Measurements from ENCODE around the gene UNK. TPM values are rescaled to one million over a fixed set of nuclear protein-coding genes. Genes with fewer than 3 reads are reported as not detected.

UNK gene
- total and polyA plus RNA-seq, 2 of the 13 experiments (the other 11 are each of a cell fraction or from before 2014, with no cell fraction given) = 31.6 to 33.0 TPM

DNA sequence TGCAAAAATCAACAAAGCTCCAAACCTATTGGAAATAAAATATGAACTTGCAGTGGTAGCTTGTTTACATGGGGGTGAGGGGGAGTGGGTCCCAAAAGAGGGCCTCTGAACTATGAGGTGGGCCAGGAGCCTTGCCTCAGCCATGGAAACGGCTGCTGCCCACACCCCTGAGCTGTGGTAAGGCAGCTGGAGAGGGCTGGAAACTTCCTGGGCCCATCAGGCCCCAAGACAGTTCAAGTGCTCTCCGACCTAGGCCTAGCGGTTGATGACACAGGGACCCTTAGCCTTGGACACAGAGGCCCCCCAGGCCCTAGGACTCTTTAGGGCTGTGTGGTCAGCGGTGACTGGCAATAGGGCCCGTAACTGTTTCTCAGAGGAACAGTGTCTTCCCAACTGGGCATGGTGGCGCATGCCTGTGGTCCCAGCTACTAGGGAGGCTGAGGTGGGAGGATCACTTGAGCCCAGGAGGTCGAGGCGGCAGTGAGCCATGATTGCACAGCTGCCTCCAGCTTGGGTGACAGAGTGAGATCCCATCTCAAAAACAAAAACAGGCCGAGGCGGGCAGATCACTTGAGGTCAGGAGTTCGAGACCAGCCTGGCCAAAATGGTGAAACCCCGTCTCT is 41.3 kb downstream of the UNK start (continued):
- TF ChIP-seq, protein P1, sequence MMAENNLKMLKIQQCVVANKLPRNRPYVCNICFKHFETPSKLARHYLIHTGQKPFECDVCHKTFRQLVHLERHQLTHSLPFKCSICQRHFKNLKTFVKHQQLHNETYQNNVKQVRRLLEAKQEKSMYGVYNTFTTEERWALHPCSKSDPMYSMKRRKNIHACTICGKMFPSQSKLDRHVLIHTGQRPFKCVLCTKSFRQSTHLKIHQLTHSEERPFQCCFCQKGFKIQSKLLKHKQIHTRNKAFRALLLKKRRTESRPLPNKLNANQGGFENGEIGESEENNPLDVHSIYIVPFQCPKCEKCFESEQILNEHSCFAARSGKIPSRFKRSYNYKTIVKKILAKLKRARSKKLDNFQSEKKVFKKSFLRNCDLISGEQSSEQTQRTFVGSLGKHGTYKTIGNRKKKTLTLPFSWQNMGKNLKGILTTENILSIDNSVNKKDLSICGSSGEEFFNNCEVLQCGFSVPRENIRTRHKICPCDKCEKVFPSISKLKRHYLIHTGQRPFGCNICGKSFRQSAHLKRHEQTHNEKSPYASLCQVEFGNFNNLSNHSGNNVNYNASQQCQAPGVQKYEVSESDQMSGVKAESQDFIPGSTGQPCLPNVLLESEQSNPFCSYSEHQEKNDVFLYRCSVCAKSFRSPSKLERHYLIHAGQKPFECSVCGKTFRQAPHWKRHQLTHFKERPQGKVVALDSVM (CRISPR knock-in tag; IDR thresholded peaks at IDR 0.05) = peak; percentile 66; the same call in 1 of the 2 replicates
- TF ChIP-seq ELF1 (CRISPR knock-in tag; IDR thresholded peaks at IDR 0.05) = no peak
- TF ChIP-seq MXI1 (IDR thresholded peaks at IDR 0.05; ENCODE audit: borderline replicate concordance, low read depth, low read length) = no peak
- no peak for TF ChIP-seq PAWR (CRISPR knock-in tag; IDR thresholded peaks at IDR 0.05; ENCODE audit: borderline replicate concordance)
- TF ChIP-seq POLR2AphosphoS5 (IDR thresholded peaks at IDR 0.05; ENCODE audit: low read depth, low read length) = 0 out of 2 replicates have a peak, but pooled peaks have one; percentile 5
- TF ChIP-seq ZNF326 (CRISPR knock-in tag; IDR thresholded peaks at IDR 0.05; ENCODE audit: borderline replicate concordance) = 0 out of 2 replicates have a peak, but pooled peaks have one; percentile 9
- 0 out of 2 replicates have a peak, but pooled peaks have one; percentile 23 for TF ChIP-seq NFKB2 (CRISPR knock-in tag; IDR thresholded peaks at IDR 0.05; ENCODE audit: borderline replicate concordance)
- TF ChIP-seq RBM22 (optimal IDR thresholded peaks at IDR 0.05; ENCODE audit: low read length) = peak; percentile 41
- 0 out of 2 replicates have a peak, but pooled peaks have one; percentile 39 for TF ChIP-seq ZNF772 (CRISPR knock-in tag; IDR thresholded peaks at IDR 0.05)
- TF ChIP-seq ARHGAP35 (CRISPR knock-in tag; IDR thresholded peaks at IDR 0.05; ENCODE audit: borderline replicate concordance) = no peak
- TF ChIP-seq AGO2 (optimal IDR thresholded peaks at IDR 0.05; ENCODE audit: low read depth, low read length) = peak; percentile 79
- TF ChIP-seq POLR2A (IDR thresholded peaks at IDR 0.05; ENCODE audit: insufficient read depth in 1 of 2, low read depth in 2 of 2, low read length in 2 of 2) = peak in 1 of 2 experiments; percentile 27; a peak in 2 of 4 replicates
- TF ChIP-seq KLF16 (CRISPR knock-in tag; IDR thresholded peaks at IDR 0.05) = no peak
- TF ChIP-seq ZIK1 (CRISPR knock-in tag; IDR thresholded peaks at IDR 0.05; ENCODE audit: borderline replicate concordance, low read depth) = no peak
- TF ChIP-seq, protein P2, sequence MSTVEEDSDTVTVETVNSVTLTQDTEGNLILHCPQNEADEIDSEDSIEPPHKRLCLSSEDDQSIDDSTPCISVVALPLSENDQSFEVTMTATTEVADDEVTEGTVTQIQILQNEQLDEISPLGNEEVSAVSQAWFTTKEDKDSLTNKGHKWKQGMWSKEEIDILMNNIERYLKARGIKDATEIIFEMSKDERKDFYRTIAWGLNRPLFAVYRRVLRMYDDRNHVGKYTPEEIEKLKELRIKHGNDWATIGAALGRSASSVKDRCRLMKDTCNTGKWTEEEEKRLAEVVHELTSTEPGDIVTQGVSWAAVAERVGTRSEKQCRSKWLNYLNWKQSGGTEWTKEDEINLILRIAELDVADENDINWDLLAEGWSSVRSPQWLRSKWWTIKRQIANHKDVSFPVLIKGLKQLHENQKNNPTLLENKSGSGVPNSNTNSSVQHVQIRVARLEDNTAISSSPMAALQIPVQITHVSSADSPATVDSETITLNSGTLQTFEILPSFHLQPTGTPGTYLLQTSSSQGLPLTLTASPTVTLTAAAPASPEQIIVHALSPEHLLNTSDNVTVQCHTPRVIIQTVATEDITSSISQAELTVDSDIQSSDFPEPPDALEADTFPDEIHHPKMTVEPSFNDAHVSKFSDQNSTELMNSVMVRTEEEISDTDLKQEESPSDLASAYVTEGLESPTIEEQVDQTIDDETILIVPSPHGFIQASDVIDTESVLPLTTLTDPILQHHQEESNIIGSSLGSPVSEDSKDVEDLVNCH (CRISPR knock-in tag; IDR thresholded peaks at IDR 0.05) = no peak
- TF ChIP-seq ZFYVE20 (CRISPR knock-in tag; IDR thresholded peaks at IDR 0.05; ENCODE audit: borderline replicate concordance, low read depth) = no peak
- TF ChIP-seq POLR2G (IDR thresholded peaks at IDR 0.05; ENCODE audit: low read depth, low read length) = peak; percentile 32; the same call in 1 of the 2 replicates
- TF ChIP-seq, protein P3, sequence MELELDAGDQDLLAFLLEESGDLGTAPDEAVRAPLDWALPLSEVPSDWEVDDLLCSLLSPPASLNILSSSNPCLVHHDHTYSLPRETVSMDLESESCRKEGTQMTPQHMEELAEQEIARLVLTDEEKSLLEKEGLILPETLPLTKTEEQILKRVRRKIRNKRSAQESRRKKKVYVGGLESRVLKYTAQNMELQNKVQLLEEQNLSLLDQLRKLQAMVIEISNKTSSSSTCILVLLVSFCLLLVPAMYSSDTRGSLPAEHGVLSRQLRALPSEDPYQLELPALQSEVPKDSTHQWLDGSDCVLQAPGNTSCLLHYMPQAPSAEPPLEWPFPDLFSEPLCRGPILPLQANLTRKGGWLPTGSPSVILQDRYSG (CRISPR knock-in tag; IDR thresholded peaks at IDR 0.05) = no peak
- TF ChIP-seq CREB1 (IDR thresholded peaks at IDR 0.05) = no peak
- no peak for TF ChIP-seq CREB1 (CRISPR knock-in tag; IDR thresholded peaks at IDR 0.05)
- TF ChIP-seq, protein P4, sequence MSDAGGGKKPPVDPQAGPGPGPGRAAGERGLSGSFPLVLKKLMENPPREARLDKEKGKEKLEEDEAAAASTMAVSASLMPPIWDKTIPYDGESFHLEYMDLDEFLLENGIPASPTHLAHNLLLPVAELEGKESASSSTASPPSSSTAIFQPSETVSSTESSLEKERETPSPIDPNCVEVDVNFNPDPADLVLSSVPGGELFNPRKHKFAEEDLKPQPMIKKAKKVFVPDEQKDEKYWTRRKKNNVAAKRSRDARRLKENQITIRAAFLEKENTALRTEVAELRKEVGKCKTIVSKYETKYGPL (CRISPR knock-in tag; IDR thresholded peaks at IDR 0.05) = no peak
- no peak for TF ChIP-seq CBX1 (IDR thresholded peaks at IDR 0.05; ENCODE audit: low read depth)
- TF ChIP-seq CENPX (CRISPR knock-in tag; IDR thresholded peaks at IDR 0.05) = no peak

Data from HepG2 (cell line).